Measurements from ENCODE around the gene PROB1.

DNA sequence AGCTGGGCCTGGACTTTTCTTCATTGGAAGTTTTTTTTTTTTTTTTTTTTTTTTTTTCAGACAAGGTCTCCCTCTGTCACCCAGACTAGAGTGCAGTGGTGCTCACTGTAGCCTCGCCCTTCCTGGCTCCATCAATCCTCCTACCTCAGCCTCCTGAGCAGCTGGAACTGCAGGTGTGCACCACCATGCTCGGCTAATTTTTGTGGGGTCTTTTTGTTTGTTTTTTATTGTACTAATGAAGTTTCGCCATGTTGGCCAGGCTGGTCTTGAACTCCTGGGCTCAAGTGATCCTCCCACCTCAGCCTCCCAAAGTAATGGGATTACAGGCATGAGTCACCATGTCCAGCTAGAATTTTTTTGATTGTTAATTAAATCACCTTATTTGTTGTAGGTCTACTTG, 40.8 kb upstream of the PROB1 start:
- TF ChIP-seq GATA2 (IDR thresholded peaks at IDR 0.05; ENCODE audit: low read depth, low read length) (no peak), GATA3 (IDR thresholded peaks at IDR 0.05; ENCODE audit: low read depth, low read length) (no peak)

Data from SH-SY5Y (cell line).